DOHH2 (cell line): ENCODE measurements around the gene CARD11.

Experiments
- H3F3A ChIP-seq: fragments of 200-600 bp; sonication (generic), shearing (Covaris generic); 2 replicates; pipeline ENCODE4 v1.6.0; 2016; ENCODE audit warnings: antibody characterized with exemption, mild to moderate bottlenecking; ENCODE audit not compliant: control insufficient read depth, insufficient read depth
- H3K27ac ChIP-seq: fragments of 200-600 bp; sonication (generic); 2 replicates; pipeline ENCODE4 v1.5.1; 2014; ENCODE audit warnings: low read depth, mild to moderate bottlenecking, low read length, moderate library complexity
- H3K27me3 ChIP-seq: fragments of 200-600 bp; sonication (generic); 2 replicates; pipeline ENCODE4 v1.6.1; 2014; ENCODE audit warnings: mild to moderate bottlenecking, low read length, mixed read lengths; ENCODE audit not compliant: control insufficient read depth
- H3K36me3 ChIP-seq: fragments of 200-600 bp; sonication (generic); 2 replicates; pipeline ENCODE4 v1.6.1; 2014; ENCODE audit warnings: mild to moderate bottlenecking, low read length, moderate library complexity, mixed read lengths; ENCODE audit not compliant: control insufficient read depth
- H3K4me1 ChIP-seq: fragments of 200-600 bp; sonication (generic); 2 replicates; pipeline ENCODE4 v1.6.1; 2014; ENCODE audit warnings: mild to moderate bottlenecking, low read length, mixed read lengths; ENCODE audit not compliant: control insufficient read depth
- H3K4me2 ChIP-seq: fragments of 200-600 bp; sonication (generic); 2 replicates; pipeline ENCODE4 v1.6.0; 2014; ENCODE audit warnings: mild to moderate bottlenecking, low read length, moderate library complexity
- H3K4me3 ChIP-seq: fragments of 200-600 bp; sonication (generic); 2 replicates; pipeline ENCODE4 v1.5.1; 2014; ENCODE audit warnings: mild to moderate bottlenecking, low read length, mixed read lengths
- H3K79me2 ChIP-seq: fragments of 200-600 bp; sonication (generic); 2 replicates; pipeline ENCODE4 v1.6.1; 2014; ENCODE audit warnings: mild to moderate bottlenecking, low read length, mixed read lengths; ENCODE audit not compliant: control insufficient read depth
- H3K9me2 ChIP-seq: fragments of 200-600 bp; sonication (generic); replicated peaks from 2 replicates; pipeline ENCODE4 v1.6.1; 2014; ENCODE audit warnings: mild to moderate bottlenecking, low read length, mixed read lengths; ENCODE audit not compliant: control insufficient read depth
- H3K9me3 ChIP-seq: fragments of 200-600 bp; sonication (generic); 2 replicates; pipeline ENCODE4 v1.6.1; 2014; ENCODE audit warnings: antibody characterized with exemption, low read length, mixed read lengths; ENCODE audit not compliant: control insufficient read depth, insufficient read depth
- H4K20me1 ChIP-seq: fragments of 200-600 bp; sonication (generic); 2 replicates; pipeline ENCODE4 v1.6.0; 2014; ENCODE audit warnings: low read depth, mild to moderate bottlenecking, antibody characterized with exemption, low read length, moderate library complexity; ENCODE audit not compliant: control insufficient read depth, insufficient read depth
- EZH2phosphoT487 ChIP-seq: fragments of 200-600 bp; sonication (generic); IDR thresholded peaks from 2 replicates; pipeline ENCODE4 v1.6.1; 2017; ENCODE audit warnings: borderline replicate concordance, mild to moderate bottlenecking, antibody characterized with exemption, low read length, moderate library complexity, mixed read lengths
- TF ChIP-seq, protein P1 (sequence below): fragments of 200-600 bp; sonication (generic); IDR thresholded peaks from one replicate; pipeline ENCODE4 v1.5.1; 2014; ENCODE audit warnings: antibody characterized with exemption, mild to moderate bottlenecking, low read depth, low read length; ENCODE audit not compliant: poor library complexity, severe bottlenecking

The CARD11 gene

DNA sequence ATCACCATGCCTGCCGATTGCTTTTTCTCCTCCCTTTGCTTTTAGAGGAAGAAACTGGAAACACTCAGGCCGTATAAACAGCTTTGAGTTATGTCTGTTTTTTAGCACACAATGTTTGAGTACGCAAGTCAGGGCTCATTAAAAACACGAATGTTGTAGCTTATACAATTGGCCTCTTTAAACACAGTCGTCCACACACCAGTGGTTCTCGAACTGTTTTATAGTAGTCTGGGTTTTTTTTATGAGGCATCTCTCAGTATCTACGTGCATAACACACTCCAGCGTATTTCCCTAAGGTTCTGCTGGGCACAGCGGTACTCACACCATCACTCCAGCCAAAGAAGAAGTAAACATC lies 13.4 kb upstream of the CARD11 start:
- TF ChIP-seq EZH2phosphoT487: no peak
- TF ChIP-seq, protein P1, sequence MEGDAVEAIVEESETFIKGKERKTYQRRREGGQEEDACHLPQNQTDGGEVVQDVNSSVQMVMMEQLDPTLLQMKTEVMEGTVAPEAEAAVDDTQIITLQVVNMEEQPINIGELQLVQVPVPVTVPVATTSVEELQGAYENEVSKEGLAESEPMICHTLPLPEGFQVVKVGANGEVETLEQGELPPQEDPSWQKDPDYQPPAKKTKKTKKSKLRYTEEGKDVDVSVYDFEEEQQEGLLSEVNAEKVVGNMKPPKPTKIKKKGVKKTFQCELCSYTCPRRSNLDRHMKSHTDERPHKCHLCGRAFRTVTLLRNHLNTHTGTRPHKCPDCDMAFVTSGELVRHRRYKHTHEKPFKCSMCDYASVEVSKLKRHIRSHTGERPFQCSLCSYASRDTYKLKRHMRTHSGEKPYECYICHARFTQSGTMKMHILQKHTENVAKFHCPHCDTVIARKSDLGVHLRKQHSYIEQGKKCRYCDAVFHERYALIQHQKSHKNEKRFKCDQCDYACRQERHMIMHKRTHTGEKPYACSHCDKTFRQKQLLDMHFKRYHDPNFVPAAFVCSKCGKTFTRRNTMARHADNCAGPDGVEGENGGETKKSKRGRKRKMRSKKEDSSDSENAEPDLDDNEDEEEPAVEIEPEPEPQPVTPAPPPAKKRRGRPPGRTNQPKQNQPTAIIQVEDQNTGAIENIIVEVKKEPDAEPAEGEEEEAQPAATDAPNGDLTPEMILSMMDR: no peak
- Histone ChIP-seq H3K79me2 (no peaks in the 10 kb centered on the region), H3K36me3 (no peaks in the 10 kb centered on the region), H3F3A (no peaks in the 10 kb centered on the region), H3K27ac (no peak overlapping the region), H3K9me3 (0 out of 2 replicates have a peak, but pooled peaks cover 4% of the 10 kb centered on the region), H3K4me1 (no peaks in the 10 kb centered on the region), H3K9me2 (no peaks in the 10 kb centered on the region), H4K20me1 (no peaks in the 10 kb centered on the region), H3K27me3 (peaks cover 26% of the 10 kb centered on the region), H3K4me2 (no peak overlapping the region), H3K4me3 (no peak overlapping the region)

DNA sequence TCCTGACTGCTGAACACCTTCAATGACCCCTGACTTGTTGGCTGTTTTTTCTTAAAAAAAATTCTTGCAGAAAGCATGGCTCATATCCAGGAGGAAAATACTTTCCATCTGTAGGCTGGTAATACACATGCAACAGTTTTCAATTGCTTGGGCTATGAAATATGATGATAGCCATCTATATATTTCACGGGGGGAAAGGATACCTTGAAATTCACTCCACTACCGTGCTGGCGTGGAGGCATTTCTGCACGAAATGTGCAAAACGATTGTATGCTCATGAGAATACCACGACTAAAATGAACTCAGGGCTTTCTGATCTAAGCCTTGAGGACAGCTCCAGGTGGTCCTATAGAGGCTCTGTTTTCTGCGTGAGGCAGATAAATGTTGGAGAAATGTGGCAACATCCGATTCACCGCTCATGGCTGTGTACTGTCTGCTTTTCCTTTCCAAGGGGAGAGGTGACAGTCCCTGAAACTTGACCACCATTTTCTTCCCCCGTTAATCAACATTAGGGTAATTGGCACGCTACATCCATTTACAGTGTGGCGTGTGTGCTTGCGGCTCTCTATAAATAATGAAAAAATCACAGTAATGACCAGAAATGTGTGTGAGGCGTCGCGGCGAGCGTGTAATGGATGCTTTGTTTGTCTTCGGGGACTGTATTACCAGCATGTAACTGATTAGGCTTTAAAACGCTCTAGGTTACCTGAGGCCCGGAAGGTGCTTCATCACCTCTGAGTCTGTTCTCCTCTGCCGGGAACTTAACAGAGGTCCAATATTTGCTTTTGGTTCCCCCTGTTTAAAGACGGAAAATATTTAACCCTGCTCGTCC lies 12.8 kb upstream of the CARD11 start:
- no peaks in the 10 kb centered on the region for H4K20me1 ChIP-seq
- H3F3A ChIP-seq: no peaks in the 10 kb centered on the region
- H3K27me3 ChIP-seq: peaks cover 24% of the 10 kb centered on the region
- no peaks in the 10 kb centered on the region for H3K4me1 ChIP-seq
- no peak overlapping the region for H3K4me2 ChIP-seq
- no peaks in the 10 kb centered on the region for H3K79me2 ChIP-seq
- no peaks in the 10 kb centered on the region for H3K36me3 ChIP-seq
- no peak overlapping the region for H3K4me3 ChIP-seq
- no peaks in the 10 kb centered on the region for H3K9me2 ChIP-seq
- H3K27ac ChIP-seq: no peak overlapping the region
- TF ChIP-seq, protein P1: no peak
- TF ChIP-seq EZH2phosphoT487: no peak
- 0 out of 2 replicates have a peak, but pooled peaks cover 4% of the 10 kb centered on the region for H3K9me3 ChIP-seq

DNA sequence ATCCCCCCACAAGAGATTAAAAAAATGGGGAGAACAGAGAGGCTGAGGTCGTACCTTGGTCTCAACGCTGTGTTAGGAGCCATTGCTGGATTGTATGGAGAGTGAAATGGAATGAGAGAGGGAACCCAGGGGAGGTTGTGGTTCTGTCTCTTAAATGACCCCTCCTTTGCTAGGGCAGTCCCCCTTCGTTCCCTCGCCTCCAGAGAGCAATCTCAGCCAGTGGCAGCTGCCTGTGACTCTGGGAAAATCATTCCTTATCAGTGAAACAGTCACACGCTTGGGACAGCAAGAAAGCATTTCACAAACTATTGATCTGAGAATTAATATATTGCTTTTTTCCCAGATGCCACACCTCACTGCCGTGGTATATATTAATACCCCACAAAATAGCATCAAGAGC lies 12.0 kb upstream of the CARD11 start:
- Histone ChIP-seq H3K27ac (no peak overlapping the region), H3K27me3 (peaks cover 26% of the 10 kb centered on the region), H3F3A (no peaks in the 10 kb centered on the region), H3K79me2 (no peaks in the 10 kb centered on the region), H3K9me2 (no peaks in the 10 kb centered on the region), H3K9me3 (0 out of 2 replicates have a peak, but pooled peaks cover 4% of the 10 kb centered on the region), H3K4me1 (no peaks in the 10 kb centered on the region), H4K20me1 (no peaks in the 10 kb centered on the region), H3K4me3 (no peak overlapping the region), H3K4me2 (no peak overlapping the region), H3K36me3 (no peaks in the 10 kb centered on the region)
- TF ChIP-seq EZH2phosphoT487: no peak
- TF ChIP-seq, protein P1: no peak
